ENCODE data around the gene CEP55.
"Not testable (repeated sequence)": the region's sequence is repeated elsewhere in the genome, so short reads cannot be mapped to it uniquely, and the experiment has no call there.

Gene CEP55

GRCh38 chr10:93496322-93497041 lies at the start of gene CEP55:
CEP55 (plus strand) TSS chr10:93496612; CDS start chr10:93500052, 3,440 bp downstream.
- peak; percentile 79 for DNase-seq

GRCh38 chr10:93447019-93447418 lies 49.4 kb upstream of the CEP55 start:
- no peak for DNase-seq

- no peak for DNase-seq
Measured at GRCh38 chr10:93447970-93448369, 48.4 kb upstream of the CEP55 start.

GRCh38 chr10:93451244-93451947 lies 45.0 kb upstream of the CEP55 start:
- no peak for DNase-seq

GRCh38 chr10:93452143-93452542 lies 44.3 kb upstream of the CEP55 start:
- no peak for DNase-seq

GRCh38 chr10:93454146-93454545 lies 42.3 kb upstream of the CEP55 start:
- no peak for DNase-seq

- no peak for DNase-seq
Measured at GRCh38 chr10:93454736-93455135, 41.7 kb upstream of the CEP55 start.

GRCh38 chr10:93456480-93456879 lies 39.9 kb upstream of the CEP55 start:
- DNase-seq = no peak

- DNase-seq = no peak
Measured at GRCh38 chr10:93457511-93457910, 38.9 kb upstream of the CEP55 start.

- DNase-seq = no peak
Measured at GRCh38 chr10:93458821-93459257, 37.6 kb upstream of the CEP55 start.

- no peak for DNase-seq
Measured at GRCh38 chr10:93459466-93459865, 36.9 kb upstream of the CEP55 start.

- DNase-seq = no peak
Measured at GRCh38 chr10:93461109-93461806, 35.2 kb upstream of the CEP55 start.

GRCh38 chr10:93461807-93462178 lies 34.6 kb upstream of the CEP55 start:
- DNase-seq = no peak

GRCh38 chr10:93462371-93462770 lies 34.0 kb upstream of the CEP55 start:
- no peak for DNase-seq

GRCh38 chr10:93462881-93463280 lies 33.5 kb upstream of the CEP55 start:
- no peak for DNase-seq

GRCh38 chr10:93463723-93464476 lies 32.5 kb upstream of the CEP55 start:
- DNase-seq = no peak

- DNase-seq = no peak
Measured at GRCh38 chr10:93464776-93465388, 31.5 kb upstream of the CEP55 start.

GRCh38 chr10:93465806-93466675 lies 30.4 kb upstream of the CEP55 start:
- DNase-seq = no peak

- not testable (repeated sequence) for DNase-seq
Measured at GRCh38 chr10:93467635-93468034, 28.8 kb upstream of the CEP55 start.

- no peak for DNase-seq
Measured at GRCh38 chr10:93468461-93469213, 27.8 kb upstream of the CEP55 start.

GRCh38 chr10:93469454-93469853 lies 27.0 kb upstream of the CEP55 start:
- DNase-seq = no peak
